Stimulated activated memory B cell treated with anti-CD40 and anti-IgM and Interleukin-4, amounts not matched to agents 10 μg/mL and 1 μg/mL and 100 μg/mL, for 72 hours (primary cell): ENCODE measurements around the gene PRKG1.

Source experiments
- ATAC-seq: fragments of 150-1000 bp; cut with Tn5 transposase; 2 replicates; pipeline ENCODE4 v1.10.0; 2021
- H3K27ac Mint-ChIP-seq: one replicate; pipeline ENCODE4 v1.8.0; 2022; ENCODE audit warnings: mild to moderate bottlenecking, mixed read lengths
- H3K27me3 Mint-ChIP-seq: one replicate; pipeline ENCODE4 v1.8.0; 2022; ENCODE audit warnings: mixed read lengths
- H3K36me3 Mint-ChIP-seq: one replicate; pipeline ENCODE4 v1.8.0; 2022; ENCODE audit warnings: mixed read lengths
- H3K4me1 Mint-ChIP-seq: one replicate; pipeline ENCODE4 v1.8.0; 2022; ENCODE audit warnings: mixed read lengths
- H3K4me3 Mint-ChIP-seq: one replicate; pipeline ENCODE4 v1.8.0; 2022; ENCODE audit warnings: mild to moderate bottlenecking, moderate library complexity, mixed read lengths
- H3K9me3 Mint-ChIP-seq: one replicate; pipeline ENCODE4 v1.8.0; 2022; ENCODE audit warnings: mixed read lengths

The PRKG1 gene

GRCh38 chr10:51910596-51910995 lies 836.3 kb downstream of the PRKG1 start:
- no peak for ATAC-seq
- no peaks in the 10 kb centered on the region for H3K9me3 Mint-ChIP-seq
- H3K4me3 Mint-ChIP-seq: no peak overlapping the region
- H3K27ac Mint-ChIP-seq: no peak overlapping the region
- no peaks in the 10 kb centered on the region for H3K36me3 Mint-ChIP-seq
- H3K4me1 Mint-ChIP-seq: no peaks in the 10 kb centered on the region
- no peaks in the 10 kb centered on the region for H3K27me3 Mint-ChIP-seq

- Mint-ChIP-seq H3K27ac (no peak overlapping the region), H3K4me1 (no peaks in the 10 kb centered on the region)
Observed at GRCh38 chr10:51911723-51912122, 837.4 kb downstream of the PRKG1 start.

DNA sequence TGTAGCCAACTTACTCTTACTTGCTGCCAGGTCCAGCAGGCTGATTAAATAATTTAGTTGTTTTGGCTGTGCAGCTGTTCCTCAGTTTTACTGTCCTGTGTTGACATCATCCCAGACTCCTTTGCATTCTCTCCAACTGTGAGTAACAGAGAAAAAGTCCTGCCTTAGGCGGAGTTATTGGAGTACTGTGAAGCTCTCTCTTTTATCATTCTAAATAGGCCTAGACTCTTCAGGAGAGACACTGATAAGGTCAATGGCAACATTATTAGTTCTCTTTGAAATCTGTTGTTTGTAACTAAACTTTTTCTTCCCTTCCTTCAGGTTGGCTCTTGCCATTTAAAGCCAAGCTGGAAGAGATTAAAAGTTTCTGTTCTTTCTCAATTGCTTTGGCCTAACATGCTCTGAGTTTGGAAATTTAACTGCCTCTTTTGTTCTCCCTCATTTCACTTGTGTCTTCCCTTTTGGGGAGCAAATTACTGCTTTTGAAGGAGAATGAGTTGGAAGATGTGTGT lies 840.8 kb downstream of the PRKG1 start:
- H3K36me3 Mint-ChIP-seq: no peaks in the 10 kb centered on the region
- H3K4me3 Mint-ChIP-seq: no peak overlapping the region
- ATAC-seq: no peak
- H3K27me3 Mint-ChIP-seq: no peaks in the 10 kb centered on the region
- H3K27ac Mint-ChIP-seq: no peak overlapping the region
- H3K4me1 Mint-ChIP-seq: no peaks in the 10 kb centered on the region
- H3K9me3 Mint-ChIP-seq: no peaks in the 10 kb centered on the region

More at GRCh38 chr10:51911723-51912122, 837.4 kb downstream of the PRKG1 start:
- no peak overlapping the region for H3K4me3 Mint-ChIP-seq
- H3K27me3 Mint-ChIP-seq: no peaks in the 10 kb centered on the region
- no peak for ATAC-seq
- H3K36me3 Mint-ChIP-seq: no peaks in the 10 kb centered on the region
- H3K9me3 Mint-ChIP-seq: no peaks in the 10 kb centered on the region

DNA sequence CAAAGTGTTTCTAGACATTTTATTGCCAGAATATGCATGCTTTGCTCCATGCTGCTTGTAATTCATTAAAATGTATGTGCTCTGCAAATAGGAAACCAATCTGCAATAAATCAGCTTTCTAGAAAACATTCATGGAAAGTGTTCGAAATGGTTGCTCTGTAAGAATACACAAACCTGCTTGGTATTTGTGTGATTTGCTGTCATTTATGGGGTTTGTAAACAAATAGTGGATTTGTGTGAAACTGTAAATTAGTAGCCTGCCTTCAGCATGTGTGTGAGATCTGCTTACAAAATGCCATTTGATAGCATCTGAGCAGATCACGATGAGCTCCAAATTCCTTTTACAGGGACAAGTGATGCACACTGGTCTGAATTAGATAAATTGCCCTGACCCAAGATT lies 844.2 kb downstream of the PRKG1 start:
- H3K27me3 Mint-ChIP-seq: no peaks in the 10 kb centered on the region
- no peak overlapping the region for H3K27ac Mint-ChIP-seq
- no peaks in the 10 kb centered on the region for H3K4me1 Mint-ChIP-seq
- no peak for ATAC-seq
- H3K36me3 Mint-ChIP-seq: no peaks in the 10 kb centered on the region
- H3K9me3 Mint-ChIP-seq: no peaks in the 10 kb centered on the region
- H3K4me3 Mint-ChIP-seq: no peak overlapping the region

DNA sequence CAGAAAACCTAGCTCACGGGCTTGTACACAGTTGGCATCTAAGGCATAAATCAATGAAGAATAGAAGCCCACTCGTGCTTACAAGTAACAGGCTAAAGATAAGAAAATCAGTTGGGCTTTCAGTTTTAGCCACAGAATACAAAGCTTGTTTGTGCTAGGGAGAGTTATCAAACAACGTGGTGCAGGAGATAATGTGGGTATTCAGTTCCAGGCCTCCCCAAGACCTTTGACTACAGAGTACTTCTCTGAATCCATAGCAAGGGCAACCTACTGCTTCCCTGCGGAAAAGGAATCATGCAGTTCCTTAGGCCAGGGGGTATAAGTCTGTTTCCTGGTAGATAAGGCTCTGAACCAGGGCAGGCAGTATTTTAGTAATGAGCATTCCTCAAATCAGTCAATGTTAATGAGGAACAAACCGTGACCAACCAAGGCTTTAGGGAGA lies 844.6 kb downstream of the PRKG1 start:
- H3K4me3 Mint-ChIP-seq: no peak overlapping the region
- no peaks in the 10 kb centered on the region for H3K9me3 Mint-ChIP-seq

GRCh38 chr10:51920672-51921071 lies 846.4 kb downstream of the PRKG1 start:
- H3K9me3 Mint-ChIP-seq: no peaks in the 10 kb centered on the region
- no peak for ATAC-seq
- no peaks in the 10 kb centered on the region for H3K36me3 Mint-ChIP-seq
- no peaks in the 10 kb centered on the region for H3K4me1 Mint-ChIP-seq
- no peak overlapping the region for H3K27ac Mint-ChIP-seq
- no peak overlapping the region for H3K4me3 Mint-ChIP-seq
- no peaks in the 10 kb centered on the region for H3K27me3 Mint-ChIP-seq

More for the DNA sequence above, 844.6 kb downstream of the PRKG1 start:
- H3K27ac Mint-ChIP-seq: no peak overlapping the region
- no peaks in the 10 kb centered on the region for H3K36me3 Mint-ChIP-seq
- no peaks in the 10 kb centered on the region for H3K4me1 Mint-ChIP-seq
- no peak for ATAC-seq
- H3K27me3 Mint-ChIP-seq: no peaks in the 10 kb centered on the region

DNA sequence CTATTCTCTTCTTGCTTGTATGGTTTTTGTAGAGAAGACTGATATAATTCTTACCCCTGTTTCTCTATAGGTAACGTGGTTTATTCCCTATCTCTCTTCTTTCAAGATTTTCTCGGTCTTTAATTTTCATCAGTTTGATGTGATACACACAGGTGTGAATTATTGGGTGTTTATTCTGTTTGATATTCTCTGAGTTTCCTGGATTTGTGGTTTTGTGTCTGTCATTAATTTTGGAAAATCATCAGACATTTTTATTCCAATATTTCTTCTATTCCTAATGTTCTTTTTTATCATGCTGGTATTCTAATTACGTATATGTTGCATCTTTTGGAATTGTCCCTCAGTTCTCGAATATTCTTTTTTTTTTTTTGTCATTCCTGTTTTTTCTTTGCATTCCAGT lies 850.1 kb downstream of the PRKG1 start:
- peaks cover 3% of the 10 kb centered on the region for H3K9me3 Mint-ChIP-seq
- no peak overlapping the region for H3K27ac Mint-ChIP-seq
- H3K4me1 Mint-ChIP-seq: no peaks in the 10 kb centered on the region
- H3K27me3 Mint-ChIP-seq: no peaks in the 10 kb centered on the region
- H3K4me3 Mint-ChIP-seq: no peak overlapping the region
- no peak for ATAC-seq
- H3K36me3 Mint-ChIP-seq: no peaks in the 10 kb centered on the region

GRCh38 chr10:51926337-51926736 lies 852.0 kb downstream of the PRKG1 start:
- Mint-ChIP-seq H3K27me3 (no peaks in the 10 kb centered on the region), H3K4me1 (no peaks in the 10 kb centered on the region), H3K36me3 (no peaks in the 10 kb centered on the region), H3K27ac (no peak overlapping the region), H3K4me3 (no peak overlapping the region), H3K9me3 (peaks cover 3% of the 10 kb centered on the region)
- no peak for ATAC-seq

GRCh38 chr10:51928162-51928561 lies 853.9 kb downstream of the PRKG1 start:
- Mint-ChIP-seq H3K4me3 (no peak overlapping the region), H3K9me3 (peaks cover 3% of the 10 kb centered on the region), H3K4me1 (no peaks in the 10 kb centered on the region), H3K36me3 (no peaks in the 10 kb centered on the region), H3K27me3 (no peaks in the 10 kb centered on the region), H3K27ac (no peak overlapping the region)
- ATAC-seq: no peak

- Mint-ChIP-seq H3K9me3 (no peaks in the 10 kb centered on the region), H3K4me3 (no peak overlapping the region), H3K27ac (no peak overlapping the region), H3K36me3 (no peaks in the 10 kb centered on the region), H3K4me1 (no peaks in the 10 kb centered on the region), H3K27me3 (no peaks in the 10 kb centered on the region)
- ATAC-seq: no peak
Observed at GRCh38 chr10:51932530-51932929, 858.2 kb downstream of the PRKG1 start.

DNA sequence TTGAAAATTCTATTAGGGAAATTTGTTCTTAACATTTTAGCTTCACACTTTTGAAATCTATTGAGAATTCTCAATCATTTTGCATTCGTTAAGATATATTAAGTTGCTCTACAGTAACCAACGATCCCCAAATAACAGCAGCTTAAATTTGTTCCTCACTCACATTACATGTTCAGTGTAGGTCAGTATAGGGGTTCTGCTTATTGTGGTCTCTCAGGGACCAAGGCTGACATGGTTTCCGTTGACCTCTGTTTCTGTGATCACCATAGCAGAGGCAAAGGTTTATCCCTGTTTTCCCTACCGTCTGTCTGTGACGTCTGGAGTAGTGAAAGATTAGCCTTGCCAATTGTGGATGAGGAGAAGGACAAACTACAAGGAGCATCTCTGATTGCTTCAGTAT lies 860.1 kb downstream of the PRKG1 start:
- ATAC-seq: no peak
- H3K4me1 Mint-ChIP-seq: no peaks in the 10 kb centered on the region
- no peak overlapping the region for H3K4me3 Mint-ChIP-seq
- H3K27me3 Mint-ChIP-seq: no peaks in the 10 kb centered on the region
- H3K9me3 Mint-ChIP-seq: no peaks in the 10 kb centered on the region
- no peak overlapping the region for H3K27ac Mint-ChIP-seq
- no peaks in the 10 kb centered on the region for H3K36me3 Mint-ChIP-seq

- H3K27me3 Mint-ChIP-seq: no peaks in the 10 kb centered on the region
- H3K4me3 Mint-ChIP-seq: no peak overlapping the region
- no peaks in the 10 kb centered on the region for H3K36me3 Mint-ChIP-seq
- no peaks in the 10 kb centered on the region for H3K9me3 Mint-ChIP-seq
- no peak for ATAC-seq
- H3K27ac Mint-ChIP-seq: no peak overlapping the region
- H3K4me1 Mint-ChIP-seq: no peaks in the 10 kb centered on the region
Observed at GRCh38 chr10:51935341-51935740, 861.1 kb downstream of the PRKG1 start.

DNA sequence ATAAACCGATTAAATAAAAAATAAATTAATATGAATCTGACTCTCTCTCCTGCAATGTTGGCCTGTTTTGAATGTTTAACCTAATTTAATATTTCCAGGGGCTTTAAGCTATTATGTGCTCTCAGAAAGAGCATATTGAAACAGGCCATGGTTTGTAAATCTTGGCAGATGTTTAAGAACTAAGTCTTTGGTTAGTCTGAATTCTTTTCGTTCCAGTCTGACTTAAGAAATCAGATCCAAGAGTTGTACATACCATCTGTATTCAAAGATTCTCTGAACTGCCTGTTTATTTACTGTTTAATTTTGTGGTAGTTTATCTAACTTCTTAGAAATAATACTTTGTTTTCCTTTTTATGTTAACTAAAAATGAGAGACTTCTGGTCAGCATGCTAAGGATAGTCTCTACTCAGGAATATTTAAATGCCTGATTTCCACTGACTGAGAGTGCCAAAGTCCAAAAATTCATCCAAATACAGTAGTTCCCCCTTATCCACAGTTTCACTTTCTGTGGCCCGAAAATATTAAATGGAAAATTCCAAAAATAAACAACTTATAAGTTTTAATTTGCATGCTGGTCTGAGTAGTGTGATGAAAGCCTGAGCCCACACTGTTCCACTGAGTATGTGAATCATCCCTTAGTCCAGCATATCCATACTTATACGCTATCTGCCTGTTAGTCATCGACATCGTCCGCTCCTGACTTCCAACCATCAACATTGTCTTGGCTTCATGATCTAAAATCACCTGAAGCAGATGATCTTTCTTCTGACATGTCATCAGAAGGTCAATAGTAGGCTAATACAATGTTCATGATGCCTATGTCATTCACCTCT lies 863.2 kb downstream of the PRKG1 start:
- no peaks in the 10 kb centered on the region for H3K27me3 Mint-ChIP-seq
- no peak for ATAC-seq
- no peaks in the 10 kb centered on the region for H3K36me3 Mint-ChIP-seq
- H3K4me1 Mint-ChIP-seq: no peaks in the 10 kb centered on the region
- no peak overlapping the region for H3K27ac Mint-ChIP-seq
- H3K4me3 Mint-ChIP-seq: no peak overlapping the region
- no peaks in the 10 kb centered on the region for H3K9me3 Mint-ChIP-seq

- no peaks in the 10 kb centered on the region for H3K4me1 Mint-ChIP-seq
- no peaks in the 10 kb centered on the region for H3K36me3 Mint-ChIP-seq
- peak; percentile 27 for ATAC-seq
- H3K27me3 Mint-ChIP-seq: no peaks in the 10 kb centered on the region
- peaks cover 2% of the 10 kb centered on the region for H3K9me3 Mint-ChIP-seq
- H3K4me3 Mint-ChIP-seq: no peak overlapping the region
- H3K27ac Mint-ChIP-seq: no peak overlapping the region
Observed at GRCh38 chr10:51950371-51950995, 876.2 kb downstream of the PRKG1 start.

GRCh38 chr10:51950996-51951555 lies 876.8 kb downstream of the PRKG1 start:
- H3K36me3 Mint-ChIP-seq: no peaks in the 10 kb centered on the region
- H3K27ac Mint-ChIP-seq: no peak overlapping the region
- no peaks in the 10 kb centered on the region for H3K4me1 Mint-ChIP-seq
- H3K27me3 Mint-ChIP-seq: no peaks in the 10 kb centered on the region
- H3K4me3 Mint-ChIP-seq: no peak overlapping the region
- ATAC-seq: no peak
- peaks cover 1% of the 10 kb centered on the region for H3K9me3 Mint-ChIP-seq

DNA sequence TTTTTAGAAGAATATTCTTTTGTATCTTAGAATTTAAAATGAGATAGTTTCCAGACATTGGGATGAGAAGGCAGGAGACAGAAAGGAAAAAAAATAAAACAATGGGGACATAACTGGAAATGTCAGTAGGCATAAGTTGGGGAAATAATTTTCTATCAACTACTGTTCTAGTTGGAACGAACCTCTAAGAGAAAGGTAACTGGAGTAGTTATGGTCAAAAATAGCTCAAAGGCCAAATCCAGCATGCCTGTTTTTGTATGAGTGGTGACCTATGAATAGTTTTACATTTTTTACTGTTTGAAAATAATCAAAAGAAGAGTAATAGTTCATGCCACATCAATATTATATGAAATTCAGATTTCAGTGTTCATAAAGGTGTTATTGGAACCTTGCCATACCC lies 877.3 kb downstream of the PRKG1 start:
- Mint-ChIP-seq H3K4me1 (no peaks in the 10 kb centered on the region), H3K27ac (no peak overlapping the region), H3K27me3 (no peaks in the 10 kb centered on the region), H3K4me3 (no peak overlapping the region), H3K36me3 (no peaks in the 10 kb centered on the region), H3K9me3 (no peaks in the 10 kb centered on the region)
- ATAC-seq: no peak
